GM10847 (cell line): Measurements from ENCODE around the gene PLXNC1.

ENCODE experiments used
- POLR2A ChIP-seq: IDR thresholded peaks from 2 replicates; pipeline ENCODE4 v1.6.1; 2011; ENCODE audit not compliant: insufficient read length; ENCODE audit errors: extremely low read depth

Gene PLXNC1

DNA sequence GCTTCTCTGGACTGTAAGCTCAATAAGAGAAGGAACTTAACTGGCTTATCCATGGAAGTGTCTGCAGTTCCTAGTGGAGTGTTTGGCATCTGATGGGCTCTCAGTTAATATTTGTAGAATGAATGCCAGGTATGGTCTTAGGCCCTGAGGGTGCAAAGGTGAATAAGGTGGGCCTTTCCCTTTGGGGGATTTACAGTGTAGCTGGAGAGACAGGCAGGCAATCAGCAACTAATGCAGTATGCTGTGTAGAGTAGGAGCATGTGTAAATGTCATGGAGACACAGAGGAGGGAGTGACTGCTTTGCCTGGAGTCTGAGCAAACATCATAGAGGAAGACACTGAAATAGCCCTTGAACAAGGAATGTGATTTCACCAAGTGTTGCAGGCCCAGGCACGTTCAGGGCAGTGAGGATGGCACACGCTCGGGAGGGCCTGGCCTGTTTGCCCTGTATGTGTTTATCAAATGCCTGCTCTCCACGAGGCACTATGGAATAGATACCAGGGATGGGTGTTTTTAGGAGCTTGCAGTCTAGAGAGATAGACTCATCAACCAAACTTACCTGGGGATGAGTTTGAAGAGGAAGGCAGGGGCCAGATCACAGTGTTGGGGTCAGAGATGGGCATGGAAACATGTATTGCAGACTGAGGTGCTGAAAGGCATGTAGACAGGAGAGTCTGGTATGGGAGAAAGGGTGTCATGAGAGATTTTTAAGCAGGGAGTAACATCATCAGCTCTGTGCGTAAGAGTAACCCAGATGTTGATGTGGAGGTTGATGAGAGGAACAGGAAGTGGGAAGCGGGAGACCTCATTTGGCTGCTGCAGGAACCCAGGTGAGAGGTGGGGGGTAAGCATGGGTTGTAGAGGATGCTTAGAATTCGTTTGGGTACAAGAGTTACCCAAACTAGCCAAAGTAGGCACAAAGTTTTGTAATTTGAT is 54.1 kb downstream of the PLXNC1 start:
- no peak for TF ChIP-seq POLR2A

GRCh38 chr12:94203181-94203546 is 54.8 kb downstream of the PLXNC1 start:
- no peak for TF ChIP-seq POLR2A

DNA sequence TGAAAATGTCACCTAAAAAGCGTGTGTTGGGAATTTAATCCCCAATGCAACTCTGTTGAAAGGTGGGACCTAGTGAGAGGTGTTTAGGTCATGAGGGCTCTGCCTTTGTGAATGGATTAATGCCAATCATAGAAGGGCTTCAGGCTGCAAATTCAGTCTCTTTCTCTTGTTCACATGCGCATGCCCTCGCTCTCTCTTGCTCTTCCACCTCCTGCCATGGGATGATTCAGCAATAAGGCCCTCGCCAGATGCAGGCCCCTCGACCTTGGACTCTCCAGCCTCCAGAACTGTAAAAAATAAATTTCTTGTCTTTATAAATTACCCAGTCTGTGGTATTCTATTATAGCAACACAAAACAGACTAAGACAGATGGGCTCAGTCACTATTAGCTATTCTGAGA is 55.4 kb downstream of the PLXNC1 start:
- TF ChIP-seq POLR2A = no peak

DNA sequence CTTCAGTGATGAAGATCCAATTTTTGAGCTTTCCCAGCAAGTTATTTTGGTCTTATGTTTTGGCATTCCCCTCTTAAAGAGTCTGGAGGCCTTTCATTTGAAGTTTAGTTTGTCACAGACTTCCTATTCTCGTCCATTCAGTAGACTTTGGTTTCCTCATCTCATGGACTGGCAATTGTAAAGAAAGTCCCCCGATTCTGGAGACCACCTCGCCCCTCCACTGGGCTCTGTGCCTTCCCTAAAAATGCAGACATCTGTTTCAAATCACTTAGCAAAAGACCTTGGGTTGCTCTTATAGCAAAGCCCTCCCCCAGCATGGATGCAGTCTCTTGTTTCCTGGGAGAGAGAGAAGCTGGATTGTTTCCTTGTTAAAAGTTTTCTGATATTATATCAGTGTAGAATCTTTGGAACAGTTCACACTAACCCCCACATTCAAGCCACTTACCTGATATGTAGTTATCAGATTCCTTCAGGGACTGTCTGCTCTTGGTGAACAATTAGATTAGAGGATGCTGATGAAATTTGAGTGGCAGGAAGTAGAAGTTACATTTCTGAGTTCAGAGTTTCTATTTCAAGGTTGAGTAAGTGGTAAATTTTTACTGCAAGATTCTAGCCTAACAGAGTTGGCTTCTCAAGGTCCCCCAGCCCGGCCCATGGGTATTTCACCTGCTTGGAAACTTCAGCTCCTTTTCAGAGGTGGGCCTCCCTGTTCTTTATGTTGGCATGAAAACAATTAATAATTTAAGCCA is 56.3 kb downstream of the PLXNC1 start:
- no peak for TF ChIP-seq POLR2A

DNA sequence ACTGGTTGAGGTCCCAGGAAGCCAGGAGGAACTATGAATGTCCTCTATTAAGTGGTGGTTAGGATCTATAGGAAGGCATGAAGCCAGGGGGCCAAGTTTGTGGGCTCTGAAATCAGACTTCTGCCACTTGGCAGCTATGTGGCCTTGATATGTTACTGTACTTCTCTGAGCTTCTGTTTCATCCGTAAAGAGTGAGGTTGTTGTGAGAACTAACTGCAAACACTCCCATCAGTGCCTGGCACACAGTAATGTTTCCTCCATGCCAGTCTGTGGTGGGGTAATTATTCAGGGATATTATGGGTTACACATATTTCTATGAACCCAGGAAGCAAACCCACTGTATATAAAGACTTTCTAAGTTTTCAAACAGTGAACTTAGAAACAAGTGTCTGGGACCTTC is 57.4 kb downstream of the PLXNC1 start:
- no peak for TF ChIP-seq POLR2A

DNA sequence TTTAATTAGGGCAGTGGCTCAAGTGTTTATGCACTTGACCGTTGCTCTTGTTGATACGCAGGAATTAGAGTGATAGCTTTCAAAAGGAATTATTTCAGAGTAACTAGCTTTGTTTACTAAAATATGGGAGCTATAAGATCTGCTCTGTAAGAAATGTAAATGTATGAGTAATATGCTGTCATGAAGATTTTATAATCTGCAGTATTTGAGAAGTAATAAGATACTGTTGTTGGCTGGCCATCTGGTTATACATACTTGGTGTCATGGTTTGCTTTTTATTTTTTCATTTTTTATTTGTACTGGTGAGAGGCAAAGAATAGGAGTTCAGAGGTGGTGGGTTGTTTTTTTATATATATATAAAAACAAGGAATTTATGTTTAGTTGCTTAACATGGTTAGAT is 58.5 kb downstream of the PLXNC1 start:
- TF ChIP-seq POLR2A = no peak

- TF ChIP-seq POLR2A = no peak
These were observed 59.1 kb downstream of the PLXNC1 start for GRCh38 chr12:94207467-94207848.

DNA sequence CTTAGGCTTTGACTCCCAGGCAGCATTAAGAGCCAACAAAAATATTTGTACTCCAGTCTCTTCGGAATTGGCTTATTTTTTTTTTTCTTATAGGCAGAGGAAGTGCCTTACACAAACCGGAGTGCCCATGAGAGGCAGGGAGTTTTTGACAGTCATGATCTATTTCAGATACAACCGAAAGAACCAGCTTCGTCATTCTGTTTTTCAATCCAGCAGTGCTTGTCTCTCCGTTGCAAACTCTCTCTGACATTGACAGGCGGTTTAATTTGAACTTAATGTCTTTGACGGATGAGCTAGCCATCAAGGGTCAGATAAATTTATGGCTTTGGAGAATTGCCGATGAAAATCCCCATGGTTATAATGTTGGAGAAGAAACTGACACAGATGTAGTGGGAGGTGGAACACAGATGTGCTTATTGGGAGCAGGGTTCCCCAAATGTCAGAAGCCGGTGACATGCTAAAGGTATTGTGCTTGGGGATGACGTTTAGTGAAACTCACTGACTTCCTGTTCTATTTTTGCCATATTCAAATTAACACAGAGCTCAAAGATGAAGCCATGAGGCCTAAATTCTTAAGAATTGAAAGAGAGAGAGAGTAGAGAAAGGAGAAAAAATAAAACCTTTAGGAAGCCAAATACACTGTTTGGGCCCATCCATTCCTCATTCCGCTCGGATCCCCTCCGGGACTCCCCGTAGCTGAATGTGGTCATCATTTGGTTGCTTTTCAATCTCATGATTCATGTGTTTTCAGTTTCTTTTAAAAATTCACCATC is 59.7 kb downstream of the PLXNC1 start:
- no peak for TF ChIP-seq POLR2A

DNA sequence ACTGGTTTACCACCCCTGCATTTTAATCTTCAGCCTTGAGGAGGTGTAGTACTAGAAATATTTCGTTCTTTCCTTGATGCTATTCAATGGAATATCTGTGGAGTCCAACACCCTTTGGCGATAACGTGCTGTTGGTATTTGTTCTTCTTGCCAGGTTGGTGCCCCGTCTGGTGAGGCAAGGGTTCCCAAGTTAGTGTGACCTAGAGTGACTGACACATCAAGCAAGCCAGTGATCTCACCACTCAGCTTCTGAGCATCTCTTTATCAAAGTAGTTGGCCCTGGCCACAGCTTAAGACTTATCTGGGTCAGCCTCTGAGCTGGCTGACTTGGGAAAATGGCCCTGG is 60.2 kb downstream of the PLXNC1 start:
- TF ChIP-seq POLR2A = no peak

GRCh38 chr12:94209240-94209639 is 60.9 kb downstream of the PLXNC1 start:
- TF ChIP-seq POLR2A = no peak

GRCh38 chr12:94211021-94211420 is 62.6 kb downstream of the PLXNC1 start:
- TF ChIP-seq POLR2A = no peak

DNA sequence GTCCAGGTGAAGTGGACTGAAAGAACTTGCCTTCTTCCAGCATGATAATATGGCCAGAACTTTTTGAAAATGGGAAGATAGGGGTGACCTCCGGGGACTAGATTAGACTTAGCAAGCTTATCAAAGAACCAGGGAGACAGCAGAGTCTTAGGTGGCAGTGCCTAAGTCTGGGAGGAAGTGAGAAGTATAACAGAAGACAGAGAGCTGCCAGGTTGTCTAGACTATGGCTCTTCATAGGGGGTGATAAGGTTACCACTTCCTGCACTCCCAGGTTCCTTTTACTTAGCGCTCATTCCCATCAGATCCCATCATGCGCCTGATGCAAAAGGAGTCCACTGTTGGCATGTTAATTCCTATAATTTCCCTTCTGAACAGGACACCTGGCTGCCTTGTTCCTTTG is 69.9 kb downstream of the PLXNC1 start:
- no peak for TF ChIP-seq POLR2A

- no peak for TF ChIP-seq POLR2A
These were observed 71.4 kb downstream of the PLXNC1 start for GRCh38 chr12:94219622-94220302.

GRCh38 chr12:94220804-94221203 is 72.4 kb downstream of the PLXNC1 start:
- no peak for TF ChIP-seq POLR2A
